Measurements from ENCODE around the gene SNRNP48. TPM values are rescaled to one million over a fixed set of nuclear protein-coding genes. Genes with fewer than 3 reads are reported as not detected.

SNRNP48 gene
- total RNA-seq, 1 experiment from 2014 or later = 13.7 TPM

DNA sequence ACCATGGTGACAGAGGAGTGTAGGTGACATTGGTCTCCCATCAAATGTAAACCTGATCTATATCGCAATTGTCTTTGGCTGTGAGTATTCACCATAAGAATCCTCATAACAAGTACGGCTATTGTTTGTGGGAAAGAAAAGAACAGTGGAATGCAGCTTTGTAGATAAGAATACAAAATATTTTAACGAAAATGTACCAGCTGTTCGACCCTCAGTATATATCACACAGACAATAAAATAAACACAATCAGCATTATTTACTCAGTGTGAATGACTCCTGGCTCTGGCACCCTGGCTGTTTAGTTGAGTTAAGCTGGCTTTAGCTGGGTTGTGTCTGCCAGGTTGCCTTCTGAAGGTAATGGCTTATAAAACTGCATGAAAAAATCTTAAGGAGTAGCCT is 43.4 kb downstream of the SNRNP48 start:
- no peaks in the 10 kb centered on the region for H3K4me1 ChIP-seq (ENCODE audit: low read length)
- H2AFZ ChIP-seq (ENCODE audit: low read length) = no peak overlapping the region
- no peak overlapping the region for H3K9ac ChIP-seq (ENCODE audit: low read length)
- no peak for DNase-seq
- no peak overlapping the region for H3K4me2 ChIP-seq (ENCODE audit: low read depth, low read length, poor library complexity, severe bottlenecking)
- H3K79me2 ChIP-seq (ENCODE audit: low read length) = no peaks in the 10 kb centered on the region
- H3K9me2 ChIP-seq (replicated peaks; ENCODE audit: insufficient read depth, low read length) = no peaks in the 10 kb centered on the region
- no peak overlapping the region for H3K27ac ChIP-seq (ENCODE audit: low read length)
- H3K9me3 ChIP-seq (ENCODE audit: low read length) = no peaks in the 10 kb centered on the region
- no peak overlapping the region for H3K4me3 ChIP-seq (ENCODE audit: low read length)
- no peaks in the 10 kb centered on the region for H4K20me1 ChIP-seq (ENCODE audit: insufficient read depth, low read depth, low read length)
- no peaks in the 10 kb centered on the region for H3K36me3 ChIP-seq (ENCODE audit: insufficient read depth, low read length)
- no peaks in the 10 kb centered on the region for H3K27me3 ChIP-seq (ENCODE audit: low read length)

DNA sequence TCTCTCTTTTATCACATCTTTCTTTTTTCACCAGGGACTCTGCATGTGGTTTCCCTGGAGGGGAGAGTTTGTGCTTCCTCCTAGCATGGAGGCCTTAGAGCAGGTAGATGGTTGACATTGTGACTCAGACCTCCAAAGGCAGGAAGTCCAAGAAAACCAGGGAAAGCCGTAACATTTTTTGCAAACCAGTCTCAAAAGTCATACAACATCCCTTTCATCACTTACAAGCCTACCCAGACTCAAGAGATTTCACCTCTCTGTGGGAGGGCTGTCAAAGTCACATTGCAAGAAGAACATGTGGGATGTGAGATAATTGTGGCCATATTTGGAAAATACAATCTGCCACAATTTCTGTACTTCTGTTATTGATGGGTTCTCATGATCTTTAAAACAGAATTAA is 46.2 kb downstream of the SNRNP48 start:
- Histone ChIP-seq H3K27me3 (ENCODE audit: low read length) (no peaks in the 10 kb centered on the region), H3K9ac (ENCODE audit: low read length) (no peak overlapping the region), H3K4me1 (ENCODE audit: low read length) (no peaks in the 10 kb centered on the region), H3K4me2 (ENCODE audit: low read depth, low read length, poor library complexity, severe bottlenecking) (no peak overlapping the region), H3K27ac (ENCODE audit: low read length) (no peak overlapping the region), H3K79me2 (ENCODE audit: low read length) (no peaks in the 10 kb centered on the region), H3K9me3 (ENCODE audit: low read length) (no peaks in the 10 kb centered on the region), H3K9me2 (replicated peaks; ENCODE audit: insufficient read depth, low read length) (no peaks in the 10 kb centered on the region), H3K36me3 (ENCODE audit: insufficient read depth, low read length) (no peaks in the 10 kb centered on the region), H4K20me1 (ENCODE audit: insufficient read depth, low read depth, low read length) (no peaks in the 10 kb centered on the region), H2AFZ (ENCODE audit: low read length) (no peak overlapping the region), H3K4me3 (ENCODE audit: low read length) (no peak overlapping the region)
- DNase-seq = no peak

DNA sequence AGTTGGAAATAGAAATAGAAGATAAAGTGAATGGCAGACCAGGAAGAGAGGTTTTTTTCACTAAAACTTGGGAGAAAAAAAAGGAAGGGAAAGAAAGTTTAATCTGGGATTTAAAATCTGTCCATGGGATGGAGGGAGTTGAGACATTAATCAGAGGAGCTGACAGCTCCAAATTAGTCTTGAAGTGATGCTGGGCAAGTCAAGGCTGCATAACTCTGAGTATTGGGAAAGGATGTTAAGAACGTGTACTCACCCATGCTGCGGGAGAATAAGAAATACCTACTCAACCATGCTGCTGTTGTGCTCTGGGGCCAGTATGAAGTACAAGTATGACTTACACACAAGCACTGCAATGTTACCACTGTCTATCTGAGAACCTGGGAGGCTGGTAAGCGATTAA is 47.5 kb downstream of the SNRNP48 start:
- Histone ChIP-seq H3K36me3 (ENCODE audit: insufficient read depth, low read length) (no peaks in the 10 kb centered on the region), H3K9me2 (replicated peaks; ENCODE audit: insufficient read depth, low read length) (no peaks in the 10 kb centered on the region), H2AFZ (ENCODE audit: low read length) (no peak overlapping the region), H3K9ac (ENCODE audit: low read length) (no peak overlapping the region), H3K4me2 (ENCODE audit: low read depth, low read length, poor library complexity, severe bottlenecking) (no peak overlapping the region), H3K27ac (ENCODE audit: low read length) (no peak overlapping the region), H3K27me3 (ENCODE audit: low read length) (no peaks in the 10 kb centered on the region), H3K79me2 (ENCODE audit: low read length) (no peaks in the 10 kb centered on the region), H3K4me3 (ENCODE audit: low read length) (no peak overlapping the region), H4K20me1 (ENCODE audit: insufficient read depth, low read depth, low read length) (no peaks in the 10 kb centered on the region), H3K4me1 (ENCODE audit: low read length) (no peaks in the 10 kb centered on the region), H3K9me3 (ENCODE audit: low read length) (no peaks in the 10 kb centered on the region)
- DNase-seq = no peak

DNA sequence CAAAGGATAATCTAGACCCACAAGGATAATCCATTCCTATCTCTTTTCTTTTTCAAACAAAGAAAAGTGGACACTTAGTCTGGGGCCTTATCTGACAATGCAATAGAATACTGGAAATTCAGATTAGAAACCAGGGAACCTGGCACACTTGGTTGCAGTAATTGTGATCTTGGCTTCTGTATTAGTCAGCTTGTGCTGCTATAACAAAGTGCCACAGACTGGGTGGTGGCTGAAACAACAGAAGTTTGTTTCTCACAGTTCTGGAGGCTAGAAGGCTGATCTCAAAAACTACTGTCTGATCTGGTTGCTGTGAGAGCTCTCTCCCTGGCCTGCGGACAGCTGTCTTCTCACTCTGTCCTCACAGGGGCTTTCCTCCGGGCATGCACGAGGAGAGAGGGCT is 49.4 kb downstream of the SNRNP48 start:
- H3K9ac ChIP-seq (ENCODE audit: low read length) = no peak overlapping the region
- H3K4me2 ChIP-seq (ENCODE audit: low read depth, low read length, poor library complexity, severe bottlenecking) = no peak overlapping the region
- no peak for DNase-seq
- H3K9me2 ChIP-seq (replicated peaks; ENCODE audit: insufficient read depth, low read length) = no peaks in the 10 kb centered on the region
- H3K79me2 ChIP-seq (ENCODE audit: low read length) = no peaks in the 10 kb centered on the region
- no peak overlapping the region for H2AFZ ChIP-seq (ENCODE audit: low read length)
- H3K36me3 ChIP-seq (ENCODE audit: insufficient read depth, low read length) = no peaks in the 10 kb centered on the region
- H4K20me1 ChIP-seq (ENCODE audit: insufficient read depth, low read depth, low read length) = no peaks in the 10 kb centered on the region
- no peak overlapping the region for H3K27ac ChIP-seq (ENCODE audit: low read length)
- H3K9me3 ChIP-seq (ENCODE audit: low read length) = no peaks in the 10 kb centered on the region
- H3K4me1 ChIP-seq (ENCODE audit: low read length) = no peaks in the 10 kb centered on the region
- no peak overlapping the region for H3K4me3 ChIP-seq (ENCODE audit: low read length)
- H3K27me3 ChIP-seq (ENCODE audit: low read length) = no peaks in the 10 kb centered on the region

DNA sequence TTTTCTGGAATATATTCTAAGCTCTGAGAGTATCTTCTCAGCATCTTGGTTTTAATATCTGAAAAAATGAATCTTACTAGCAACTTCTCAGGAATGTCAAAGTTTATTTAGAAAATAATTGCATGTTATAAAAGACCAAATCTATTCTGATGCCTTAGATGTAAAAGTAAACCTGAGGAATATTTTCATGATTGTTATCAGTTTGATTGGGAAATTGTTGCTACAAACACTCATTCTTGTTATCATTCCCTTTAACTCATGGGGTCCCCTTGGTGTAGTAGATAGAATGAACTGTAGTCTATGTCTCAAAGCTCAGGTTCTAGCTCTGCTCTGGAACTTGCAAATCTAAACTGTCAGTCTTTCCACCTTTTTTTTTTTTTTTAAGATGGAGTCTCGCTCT is 50.0 kb downstream of the SNRNP48 start:
- Histone ChIP-seq H3K4me1 (ENCODE audit: low read length) (no peaks in the 10 kb centered on the region), H3K27ac (ENCODE audit: low read length) (no peak overlapping the region), H3K9me3 (ENCODE audit: low read length) (no peaks in the 10 kb centered on the region), H2AFZ (ENCODE audit: low read length) (no peak overlapping the region), H3K9ac (ENCODE audit: low read length) (no peak overlapping the region), H3K4me3 (ENCODE audit: low read length) (no peak overlapping the region), H3K9me2 (replicated peaks; ENCODE audit: insufficient read depth, low read length) (no peaks in the 10 kb centered on the region), H4K20me1 (ENCODE audit: insufficient read depth, low read depth, low read length) (no peaks in the 10 kb centered on the region), H3K4me2 (ENCODE audit: low read depth, low read length, poor library complexity, severe bottlenecking) (no peak overlapping the region), H3K27me3 (ENCODE audit: low read length) (no peaks in the 10 kb centered on the region), H3K79me2 (ENCODE audit: low read length) (no peaks in the 10 kb centered on the region), H3K36me3 (ENCODE audit: insufficient read depth, low read length) (no peaks in the 10 kb centered on the region)
- no peak for DNase-seq

- no peaks in the 10 kb centered on the region for H3K27me3 ChIP-seq (ENCODE audit: low read length)
- no peak overlapping the region for H3K9ac ChIP-seq (ENCODE audit: low read length)
- H3K4me2 ChIP-seq (ENCODE audit: low read depth, low read length, poor library complexity, severe bottlenecking) = no peak overlapping the region
- H3K36me3 ChIP-seq (ENCODE audit: insufficient read depth, low read length) = no peaks in the 10 kb centered on the region
- no peaks in the 10 kb centered on the region for H3K9me2 ChIP-seq (replicated peaks; ENCODE audit: insufficient read depth, low read length)
- DNase-seq = no peak
- no peaks in the 10 kb centered on the region for H3K4me1 ChIP-seq (ENCODE audit: low read length)
- no peaks in the 10 kb centered on the region for H4K20me1 ChIP-seq (ENCODE audit: insufficient read depth, low read depth, low read length)
- no peak overlapping the region for H3K4me3 ChIP-seq (ENCODE audit: low read length)
- H3K79me2 ChIP-seq (ENCODE audit: low read length) = no peaks in the 10 kb centered on the region
- no peaks in the 10 kb centered on the region for H3K9me3 ChIP-seq (ENCODE audit: low read length)
- H2AFZ ChIP-seq (ENCODE audit: low read length) = no peak overlapping the region
- no peak overlapping the region for H3K27ac ChIP-seq (ENCODE audit: low read length)
Observed at GRCh38 chr6:7640607-7641577, 50.9 kb downstream of the SNRNP48 start.

DNA sequence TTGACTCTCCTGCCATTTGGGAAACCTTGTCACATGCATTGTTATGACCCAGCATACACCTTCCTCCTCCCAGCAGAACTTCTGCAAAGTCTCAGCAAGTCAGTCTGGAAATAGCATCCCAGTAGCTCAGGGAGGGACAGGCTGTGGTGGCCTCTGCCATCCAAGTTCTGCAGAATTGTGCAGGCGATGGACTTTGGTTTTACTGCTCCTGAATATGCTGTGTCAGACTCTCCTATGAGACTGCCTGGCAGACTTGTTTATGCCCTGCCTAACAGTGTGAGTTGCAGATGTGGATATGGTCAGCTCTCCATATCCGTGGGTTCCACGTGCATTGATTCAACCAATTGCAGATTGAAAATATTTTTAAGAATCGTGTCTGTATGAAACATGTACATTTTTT is 52.8 kb downstream of the SNRNP48 start:
- Histone ChIP-seq H3K4me3 (ENCODE audit: low read length) (no peak overlapping the region), H3K9me2 (replicated peaks; ENCODE audit: insufficient read depth, low read length) (no peaks in the 10 kb centered on the region), H3K9ac (ENCODE audit: low read length) (no peak overlapping the region), H3K27me3 (ENCODE audit: low read length) (no peaks in the 10 kb centered on the region), H3K27ac (ENCODE audit: low read length) (no peak overlapping the region), H3K9me3 (ENCODE audit: low read length) (no peaks in the 10 kb centered on the region), H4K20me1 (ENCODE audit: insufficient read depth, low read depth, low read length) (no peaks in the 10 kb centered on the region), H3K4me1 (ENCODE audit: low read length) (no peaks in the 10 kb centered on the region), H2AFZ (ENCODE audit: low read length) (no peak overlapping the region), H3K36me3 (ENCODE audit: insufficient read depth, low read length) (no peaks in the 10 kb centered on the region), H3K79me2 (ENCODE audit: low read length) (no peaks in the 10 kb centered on the region), H3K4me2 (ENCODE audit: low read depth, low read length, poor library complexity, severe bottlenecking) (no peak overlapping the region)
- DNase-seq = no peak

GRCh38 chr6:7644417-7644816 is 54.4 kb downstream of the SNRNP48 start:
- no peak for DNase-seq
- Histone ChIP-seq H3K9me2 (replicated peaks; ENCODE audit: insufficient read depth, low read length) (no peaks in the 10 kb centered on the region), H3K4me1 (ENCODE audit: low read length) (no peaks in the 10 kb centered on the region), H3K4me2 (ENCODE audit: low read depth, low read length, poor library complexity, severe bottlenecking) (no peak overlapping the region), H3K4me3 (ENCODE audit: low read length) (no peak overlapping the region), H3K79me2 (ENCODE audit: low read length) (no peaks in the 10 kb centered on the region), H3K9ac (ENCODE audit: low read length) (no peak overlapping the region), H2AFZ (ENCODE audit: low read length) (no peak overlapping the region), H3K27me3 (ENCODE audit: low read length) (no peaks in the 10 kb centered on the region), H3K27ac (ENCODE audit: low read length) (no peak overlapping the region), H4K20me1 (ENCODE audit: insufficient read depth, low read depth, low read length) (no peaks in the 10 kb centered on the region), H3K36me3 (ENCODE audit: insufficient read depth, low read length) (no peaks in the 10 kb centered on the region), H3K9me3 (ENCODE audit: low read length) (no peaks in the 10 kb centered on the region)
